ENCODE data around the gene COQ5.
"Not testable (repeated sequence)": the region's sequence is repeated elsewhere in the genome, so short reads cannot be mapped to it uniquely, and the experiment has no call there.

Gene COQ5

DNA sequence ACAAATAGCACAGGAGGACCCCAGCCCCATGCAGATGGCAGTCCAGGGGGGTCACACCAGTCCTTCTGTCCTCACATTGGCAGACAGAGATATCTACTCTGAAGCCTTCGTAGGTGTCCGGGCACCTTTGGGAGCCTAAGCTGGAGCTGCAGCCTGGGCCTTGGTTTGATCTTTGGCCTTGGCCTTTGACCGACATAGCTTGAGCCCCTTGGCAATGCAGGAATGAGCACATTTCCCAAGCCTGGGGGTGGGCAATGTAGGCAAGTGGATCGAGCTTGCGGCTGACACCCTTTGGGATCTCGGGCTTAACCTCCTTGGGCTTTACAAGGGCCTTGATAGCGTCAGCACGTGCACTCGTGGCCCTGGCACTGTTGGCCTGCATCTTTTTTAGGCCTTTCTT lies 6.4 kb downstream of the COQ5 start:
- Histone ChIP-seq H3K36me3 (peaks cover 5% of the 10 kb centered on the region), H3K27me3 (ENCODE audit: insufficient read depth, low read depth, severe bottlenecking) (no peaks in the 10 kb centered on the region), H3K9me3 (ENCODE audit: severe bottlenecking) (no peaks in the 10 kb centered on the region), H3K4me3 (ENCODE audit: low read depth, low read length) (no peak overlapping the region), H3K27ac (no peak overlapping the region)
- TF ChIP-seq, protein P1, sequence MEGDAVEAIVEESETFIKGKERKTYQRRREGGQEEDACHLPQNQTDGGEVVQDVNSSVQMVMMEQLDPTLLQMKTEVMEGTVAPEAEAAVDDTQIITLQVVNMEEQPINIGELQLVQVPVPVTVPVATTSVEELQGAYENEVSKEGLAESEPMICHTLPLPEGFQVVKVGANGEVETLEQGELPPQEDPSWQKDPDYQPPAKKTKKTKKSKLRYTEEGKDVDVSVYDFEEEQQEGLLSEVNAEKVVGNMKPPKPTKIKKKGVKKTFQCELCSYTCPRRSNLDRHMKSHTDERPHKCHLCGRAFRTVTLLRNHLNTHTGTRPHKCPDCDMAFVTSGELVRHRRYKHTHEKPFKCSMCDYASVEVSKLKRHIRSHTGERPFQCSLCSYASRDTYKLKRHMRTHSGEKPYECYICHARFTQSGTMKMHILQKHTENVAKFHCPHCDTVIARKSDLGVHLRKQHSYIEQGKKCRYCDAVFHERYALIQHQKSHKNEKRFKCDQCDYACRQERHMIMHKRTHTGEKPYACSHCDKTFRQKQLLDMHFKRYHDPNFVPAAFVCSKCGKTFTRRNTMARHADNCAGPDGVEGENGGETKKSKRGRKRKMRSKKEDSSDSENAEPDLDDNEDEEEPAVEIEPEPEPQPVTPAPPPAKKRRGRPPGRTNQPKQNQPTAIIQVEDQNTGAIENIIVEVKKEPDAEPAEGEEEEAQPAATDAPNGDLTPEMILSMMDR (IDR thresholded peaks at IDR 0.05; ENCODE audit: low read depth, low read length) = no peak
- no peak for DNase-seq

DNA sequence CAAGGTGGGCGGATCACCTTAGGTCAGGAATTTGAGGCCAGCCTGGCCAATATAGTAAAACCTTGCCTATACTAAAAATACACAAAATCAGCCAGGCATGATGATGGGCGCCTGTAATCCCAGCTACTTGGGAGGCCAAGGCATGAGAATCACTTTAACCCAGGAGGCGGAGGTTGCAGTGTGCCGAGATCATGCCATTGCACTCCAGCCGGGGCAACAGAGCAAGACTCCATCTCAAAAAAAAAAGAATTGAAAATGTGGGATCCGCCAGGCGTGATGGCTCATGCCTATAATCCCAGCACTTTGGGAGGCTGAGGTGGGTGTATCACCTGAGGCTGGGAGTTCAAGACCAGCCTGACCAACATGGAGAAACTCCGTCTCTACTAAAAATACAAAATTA lies 9.6 kb downstream of the COQ5 start:
- not testable (repeated sequence) for H3K4me3 ChIP-seq (ENCODE audit: low read depth, low read length); H3K27me3 ChIP-seq (ENCODE audit: insufficient read depth, low read depth, severe bottlenecking); H3K27ac ChIP-seq; DNase-seq; H3K9me3 ChIP-seq (ENCODE audit: severe bottlenecking)
- peaks cover 26% of the 10 kb centered on the region for H3K36me3 ChIP-seq

DNA sequence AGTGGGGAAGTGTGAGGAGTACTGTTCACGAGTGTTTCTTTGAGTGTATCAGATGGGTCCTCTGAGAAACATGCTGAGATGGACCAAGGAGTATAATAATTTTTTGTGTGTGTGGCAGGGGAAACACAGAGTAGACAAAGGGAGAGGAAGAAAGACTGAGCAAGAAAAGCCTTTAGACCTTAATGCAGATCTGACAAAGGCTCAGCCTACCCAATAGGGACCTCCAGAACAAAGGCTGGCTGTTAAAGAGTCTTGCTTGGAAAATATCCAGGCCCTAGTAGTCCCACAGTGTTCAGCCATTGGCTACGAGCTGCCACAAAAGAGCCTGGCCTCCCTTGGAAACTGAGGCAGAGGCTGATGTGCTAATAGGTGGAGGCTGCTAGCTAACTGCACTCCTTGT lies 13.5 kb downstream of the COQ5 start:
- H3K4me3 ChIP-seq (ENCODE audit: low read depth, low read length) = no peak overlapping the region
- H3K36me3 ChIP-seq = peaks cover 31% of the 10 kb centered on the region
- TF ChIP-seq, protein P1 (IDR thresholded peaks at IDR 0.05; ENCODE audit: low read depth, low read length) = no peak
- no peaks in the 10 kb centered on the region for H3K9me3 ChIP-seq (ENCODE audit: severe bottlenecking)
- H3K27me3 ChIP-seq (ENCODE audit: insufficient read depth, low read depth, severe bottlenecking) = no peaks in the 10 kb centered on the region
- no peak for DNase-seq
- no peak overlapping the region for H3K27ac ChIP-seq

DNA sequence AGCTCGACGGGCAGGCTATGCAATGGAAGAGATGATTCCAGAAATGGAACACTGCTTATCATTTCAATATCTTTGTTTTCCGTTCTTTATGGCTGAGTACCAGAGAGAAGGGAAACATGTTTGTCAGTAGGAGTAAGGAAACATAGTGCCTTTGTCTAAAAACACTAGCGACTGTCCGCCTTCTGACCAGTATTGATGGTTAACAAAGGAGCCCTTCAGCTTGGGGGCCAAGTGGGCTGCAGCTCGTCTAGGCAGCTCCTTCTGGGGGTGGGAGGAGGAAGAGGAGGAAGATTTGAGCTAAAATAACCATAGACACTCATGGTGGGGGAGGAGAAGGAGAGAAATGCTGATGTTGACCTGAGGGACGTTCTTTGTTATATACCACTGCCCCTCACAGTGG lies 15.0 kb downstream of the COQ5 start:
- no peaks in the 10 kb centered on the region for H3K27me3 ChIP-seq (ENCODE audit: insufficient read depth, low read depth, severe bottlenecking)
- no peak overlapping the region for H3K4me3 ChIP-seq (ENCODE audit: low read depth, low read length)
- peaks cover 42% of the 10 kb centered on the region for H3K36me3 ChIP-seq
- TF ChIP-seq, protein P1 (IDR thresholded peaks at IDR 0.05; ENCODE audit: low read depth, low read length) = no peak
- H3K27ac ChIP-seq = no peak overlapping the region
- no peaks in the 10 kb centered on the region for H3K9me3 ChIP-seq (ENCODE audit: severe bottlenecking)
- DNase-seq = no peak

DNA sequence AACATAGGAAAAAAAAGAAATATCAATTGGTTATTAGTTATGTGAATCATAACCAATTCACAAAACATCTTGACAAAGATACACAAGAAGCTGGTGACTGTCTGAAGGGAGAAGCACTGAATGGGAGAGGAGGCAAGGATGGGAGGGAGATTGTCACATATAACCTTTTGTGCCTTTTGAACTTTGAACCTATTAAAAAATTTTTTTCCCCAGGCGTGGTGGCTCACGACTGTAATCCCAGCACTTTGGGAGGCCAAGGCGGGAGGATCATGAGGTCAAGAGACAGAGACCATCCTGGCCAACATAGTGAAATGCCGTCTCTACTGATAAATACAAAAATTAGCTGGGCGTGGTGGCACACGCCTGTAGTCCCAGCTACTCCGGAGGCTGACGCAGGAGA lies 20.4 kb downstream of the COQ5 start:
- H3K9me3 ChIP-seq (ENCODE audit: severe bottlenecking) = no peaks in the 10 kb centered on the region
- H3K27ac ChIP-seq = no peak overlapping the region
- H3K27me3 ChIP-seq (ENCODE audit: insufficient read depth, low read depth, severe bottlenecking) = no peaks in the 10 kb centered on the region
- TF ChIP-seq, protein P1 (IDR thresholded peaks at IDR 0.05; ENCODE audit: low read depth, low read length) = no peak
- no peak for DNase-seq
- H3K36me3 ChIP-seq = peaks cover 58% of the 10 kb centered on the region
- no peak overlapping the region for H3K4me3 ChIP-seq (ENCODE audit: low read depth, low read length)

DNA sequence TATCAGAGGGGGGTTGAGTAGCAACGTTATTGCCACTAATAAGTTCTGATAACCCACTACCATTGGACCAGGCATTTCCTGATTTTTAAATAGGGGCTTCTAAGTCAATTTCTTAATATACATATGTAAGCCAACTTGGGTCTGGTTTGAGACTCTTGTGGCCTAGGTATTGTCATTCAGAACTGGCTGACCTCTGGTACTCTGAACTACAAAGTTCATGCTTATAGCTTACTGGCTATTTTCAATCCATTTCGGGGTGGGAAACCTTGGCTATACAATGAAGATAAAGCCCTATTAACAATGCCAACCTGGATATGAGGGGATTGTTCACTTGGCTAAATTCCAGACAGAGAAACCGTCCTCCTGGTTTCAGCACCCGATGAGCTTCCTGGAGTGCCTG lies 24.4 kb downstream of the COQ5 start:
- no peaks in the 10 kb centered on the region for H3K27me3 ChIP-seq (ENCODE audit: insufficient read depth, low read depth, severe bottlenecking)
- H3K36me3 ChIP-seq = peaks cover 65% of the 10 kb centered on the region
- no peak overlapping the region for H3K4me3 ChIP-seq (ENCODE audit: low read depth, low read length)
- H3K9me3 ChIP-seq (ENCODE audit: severe bottlenecking) = no peaks in the 10 kb centered on the region
- DNase-seq = no peak
- TF ChIP-seq, protein P1 (IDR thresholded peaks at IDR 0.05; ENCODE audit: low read depth, low read length) = no peak
- H3K27ac ChIP-seq = no peak overlapping the region

Measured in WERI-Rb-1 (cell line).